WERI-Rb-1 (cell line): Measurements from ENCODE around the gene TRAFD1.
A peak's percentile ranks its signal among the peaks of the same experiment; 100 is the strongest.

Experiments
- DNase-seq: peaks from one replicate; pipeline ENCODE4 v3.0.0-alpha.2; 2020
- H3K27ac ChIP-seq: fragments of 250-450 bp; sonication (Bioruptor Pico); 2 replicates; pipeline ENCODE4 v1.5.1; 2020; ENCODE audit warnings: mild to moderate bottlenecking, moderate library complexity
- H3K27me3 ChIP-seq: fragments of 250-450 bp; sonication (Bioruptor Pico); 2 replicates; pipeline ENCODE4 v1.5.1; 2021; ENCODE audit warnings: mild to moderate bottlenecking, low read depth, moderate library complexity; ENCODE audit not compliant: insufficient read depth, severe bottlenecking
- H3K36me3 ChIP-seq: fragments of 250-450 bp; sonication (Bioruptor Pico); 2 replicates; pipeline ENCODE4 v1.5.1; 2020; ENCODE audit warnings: mild to moderate bottlenecking, moderate library complexity
- H3K4me3 ChIP-seq: 2 replicates; pipeline ENCODE4 v1.5.1; 2011; ENCODE audit warnings: low read depth, mild to moderate bottlenecking, control low read depth, low read length
- H3K9me3 ChIP-seq: fragments of 250-450 bp; sonication (Bioruptor Pico); 2 replicates; pipeline ENCODE4 v1.5.1; 2021; ENCODE audit warnings: mild to moderate bottlenecking, moderate library complexity; ENCODE audit not compliant: severe bottlenecking
- CTCF ChIP-seq: IDR thresholded peaks from 2 replicates; pipeline ENCODE4 v1.5.1; 2011; ENCODE audit warnings: low read depth, mild to moderate bottlenecking, control low read depth, inconsistent platforms, low read length

TRAFD1 gene

GRCh38 chr12:112175361-112176155 lies 50.2 kb downstream of the TRAFD1 start:
- H3K9me3 ChIP-seq, result no peaks in the 10 kb centered on the region
- H3K27ac ChIP-seq, result no peak overlapping the region
- no peak for DNase-seq
- TF ChIP-seq CTCF, result no peak
- H3K27me3 ChIP-seq, result no peaks in the 10 kb centered on the region
- no peak overlapping the region for H3K4me3 ChIP-seq
- H3K36me3 ChIP-seq, result peaks cover 49% of the 10 kb centered on the region

GRCh38 chr12:112176321-112177010 lies 51.1 kb downstream of the TRAFD1 start:
- H3K9me3 ChIP-seq, result no peaks in the 10 kb centered on the region
- H3K27me3 ChIP-seq, result no peaks in the 10 kb centered on the region
- no peak overlapping the region for H3K4me3 ChIP-seq
- DNase-seq, result no peak
- TF ChIP-seq CTCF, result no peak
- H3K36me3 ChIP-seq, result peaks cover 45% of the 10 kb centered on the region
- H3K27ac ChIP-seq, result no peak overlapping the region

DNA sequence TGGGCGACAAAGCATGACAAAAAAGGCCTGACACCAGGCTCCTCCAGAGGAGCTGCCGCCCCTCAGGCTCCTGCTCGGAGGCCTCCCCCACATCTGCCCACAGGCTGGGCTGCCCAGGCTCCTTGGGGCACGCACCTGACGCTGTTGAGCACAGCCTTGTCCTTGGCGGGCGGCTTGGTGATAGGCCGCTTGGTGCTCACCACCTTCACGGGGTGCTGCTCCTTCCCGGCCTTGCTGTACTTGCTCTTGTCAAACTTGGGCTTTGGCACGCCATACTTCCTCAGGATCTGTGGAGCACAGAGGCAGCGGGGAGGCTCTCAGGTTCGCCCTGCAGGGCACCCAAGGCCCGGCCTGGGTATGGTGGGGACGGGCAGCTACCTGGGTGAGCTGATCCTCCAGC lies 53.4 kb downstream of the TRAFD1 start:
- Histone ChIP-seq H3K27ac (no peak overlapping the region), H3K36me3 (peaks cover 47% of the 10 kb centered on the region), H3K4me3 (no peak overlapping the region), H3K27me3 (no peaks in the 10 kb centered on the region), H3K9me3 (no peaks in the 10 kb centered on the region)
- no peak for TF ChIP-seq CTCF
- DNase-seq, result no peak

DNA sequence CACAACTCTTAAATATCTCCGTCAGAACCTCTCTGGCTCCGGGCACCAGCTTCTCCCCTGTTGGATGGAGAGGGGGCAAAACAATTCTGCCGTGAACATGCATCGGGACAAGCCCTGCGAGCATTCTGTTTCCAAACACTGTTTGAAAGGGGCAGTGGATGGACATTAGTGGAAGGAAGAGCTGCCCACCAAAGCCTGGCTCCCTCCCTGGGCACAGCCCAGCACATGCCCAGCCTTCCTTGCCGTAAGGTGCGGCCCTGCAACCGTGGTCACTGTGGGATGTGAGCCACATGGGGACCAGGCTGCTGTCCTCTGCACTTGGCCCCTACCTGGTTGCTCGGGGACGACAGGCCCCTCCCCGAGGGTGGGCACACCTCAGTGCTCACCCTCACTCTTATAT lies 54.0 kb downstream of the TRAFD1 start:
- H3K4me3 ChIP-seq, result no peak overlapping the region
- no peak for TF ChIP-seq CTCF
- no peaks in the 10 kb centered on the region for H3K27me3 ChIP-seq
- H3K27ac ChIP-seq, result no peak overlapping the region
- H3K36me3 ChIP-seq, result peaks cover 50% of the 10 kb centered on the region
- DNase-seq, result no peak
- H3K9me3 ChIP-seq, result no peaks in the 10 kb centered on the region

DNA sequence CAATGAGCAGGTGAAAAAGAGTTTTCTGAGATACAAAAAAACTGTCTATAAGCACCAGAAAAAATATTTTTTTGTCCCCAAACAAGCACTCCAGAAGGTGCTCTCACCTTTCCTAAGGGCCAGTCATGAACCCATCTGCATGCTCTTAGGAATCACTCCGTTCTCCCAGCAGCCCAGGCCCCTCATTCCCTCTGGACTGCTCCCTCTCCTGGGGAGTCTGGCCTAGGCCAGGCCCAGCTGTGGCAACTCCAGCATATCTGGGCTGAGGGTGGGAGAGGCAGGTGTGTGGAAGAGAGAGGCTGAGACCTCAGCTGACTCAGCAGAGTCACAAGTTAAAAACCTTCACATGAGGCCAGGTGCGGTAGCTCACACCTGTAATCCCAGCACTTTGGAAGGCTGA lies 54.6 kb downstream of the TRAFD1 start:
- H3K4me3 ChIP-seq, result no peak overlapping the region
- 0 out of 2 replicates have a peak, but pooled peaks have one; percentile 2 for TF ChIP-seq CTCF
- H3K9me3 ChIP-seq, result no peaks in the 10 kb centered on the region
- peaks cover 52% of the 10 kb centered on the region for H3K36me3 ChIP-seq
- DNase-seq, result no peak
- no peak overlapping the region for H3K27ac ChIP-seq
- no peaks in the 10 kb centered on the region for H3K27me3 ChIP-seq
